ENCODE measurements around the gene TBC1D5. TPM values are rescaled to one million over a fixed set of nuclear protein-coding genes. Genes with fewer than 3 reads are reported as not detected.

The TBC1D5 gene
- polyA plus RNA-seq, 2 of the 4 experiments (the other 2 are of a cell fraction): 36.7 to 72.2 TPM

GRCh38 chr3:17507480-17507879 is 235.0 kb downstream of the TBC1D5 start:
- ATAC-seq: no peak
- peak overlapping the region; percentile 9; the same call in 1 of the 3 replicates for H3K4me2 ChIP-seq
- H3K4me1 ChIP-seq: peaks cover 40% of the 10 kb centered on the region
- ChIA-PET CTCF (no interaction called here), POLR2A (interaction anchor here (0.7 kb wide), 1 partner anchor 11 kb away, joined by 4 read pairs; no protein-coding TSS in a partner anchor)
- TF ChIP-seq, protein P1, sequence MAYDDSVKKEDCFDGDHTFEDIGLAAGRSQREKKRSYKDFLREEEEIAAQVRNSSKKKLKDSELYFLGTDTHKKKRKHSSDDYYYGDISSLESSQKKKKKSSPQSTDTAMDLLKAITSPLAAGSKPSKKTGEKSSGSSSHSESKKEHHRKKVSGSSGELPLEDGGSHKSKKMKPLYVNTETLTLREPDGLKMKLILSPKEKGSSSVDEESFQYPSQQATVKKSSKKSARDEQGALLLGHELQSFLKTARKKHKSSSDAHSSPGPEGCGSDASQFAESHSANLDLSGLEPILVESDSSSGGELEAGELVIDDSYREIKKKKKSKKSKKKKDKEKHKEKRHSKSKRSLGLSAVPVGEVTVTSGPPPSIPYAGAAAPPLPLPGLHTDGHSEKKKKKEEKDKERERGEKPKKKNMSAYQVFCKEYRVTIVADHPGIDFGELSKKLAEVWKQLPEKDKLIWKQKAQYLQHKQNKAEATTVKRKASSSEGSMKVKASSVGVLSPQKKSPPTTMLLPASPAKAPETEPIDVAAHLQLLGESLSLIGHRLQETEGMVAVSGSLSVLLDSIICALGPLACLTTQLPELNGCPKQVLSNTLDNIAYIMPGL (CRISPR knock-in tag; IDR thresholded peaks at IDR 0.05; ENCODE audit: borderline replicate concordance): 0 out of 2 replicates have a peak, but pooled peaks have one; percentile 28
- TF ChIP-seq KDM1A (IDR thresholded peaks at IDR 0.05; ENCODE audit: low read depth): no peak
- FAIRE-seq: no peak
- H3K27ac ChIP-seq: no peak overlapping the region
- H3K9me3 ChIP-seq: no peaks in the 10 kb centered on the region
- DNase-seq (ENCODE audit: low read depth in 1 of 2, low spot score in 1 of 2): no peak
- H3K4me3 ChIP-seq: no peak overlapping the region

DNA sequence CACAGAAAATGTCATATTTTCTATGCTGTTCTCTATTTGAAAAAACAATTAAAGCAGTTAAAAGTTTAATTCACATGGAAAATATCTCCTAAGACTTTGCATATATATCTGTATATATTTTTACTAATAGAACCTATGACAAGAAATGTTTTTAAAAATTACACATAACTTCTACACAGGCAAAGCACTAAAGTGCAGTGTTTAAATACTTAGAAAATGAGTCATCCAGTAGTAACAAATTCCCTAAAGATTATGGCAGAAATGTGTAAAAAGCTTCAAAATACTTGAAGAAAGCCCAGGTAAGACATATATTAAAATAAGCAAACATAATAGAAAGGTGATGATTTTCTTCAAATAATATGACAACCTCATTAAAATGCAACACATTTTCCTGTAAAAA is 236.6 kb downstream of the TBC1D5 start:
- Histone ChIP-seq H3K4me1 (peaks cover 43% of the 10 kb centered on the region), H3K9me3 (no peaks in the 10 kb centered on the region), H3K4me3 (no peak overlapping the region), H3K4me2 (peak overlapping the region; percentile 43; the same call in 2 of the 3 replicates), H3K27ac (no peak overlapping the region)
- TF ChIP-seq FOSL2 (IDR thresholded peaks at IDR 0.05) (0 out of 2 replicates have a peak, but pooled peaks have one; percentile 14), FOSL2 (CRISPR knock-in tag; IDR thresholded peaks at IDR 0.05) (peak; percentile 70), FOXS1 (CRISPR knock-in tag; IDR thresholded peaks at IDR 0.05) (no peak)
- no peak for FAIRE-seq
- DNase-seq (ENCODE audit: low read depth in 1 of 2, low spot score in 1 of 2): no peak
- no peak for ATAC-seq
- ChIA-PET POLR2A (no interaction called here), CTCF (interaction anchor here (1.2 kb wide), 2 partner anchors 12 to 26 kb away, joined by 3 to 4 read pairs; no protein-coding TSS in a partner anchor)

DNA sequence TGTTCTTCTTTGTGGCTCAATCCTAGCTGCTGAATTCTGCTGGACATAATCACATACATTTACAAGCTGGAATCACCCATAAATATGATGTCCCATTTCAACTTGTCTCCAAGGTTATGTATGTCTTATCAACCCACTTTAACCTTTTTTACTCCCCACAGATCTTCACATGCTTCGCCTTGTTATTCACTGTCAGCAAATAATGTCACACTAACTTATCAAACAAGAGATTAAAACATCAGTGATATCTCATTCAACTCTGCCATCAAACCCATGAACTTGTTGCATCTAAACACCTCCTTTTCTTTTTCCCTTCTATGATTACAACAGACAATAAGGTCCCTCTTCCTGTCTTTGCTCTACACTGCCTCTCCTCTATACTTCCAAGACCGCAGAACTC is 240.7 kb downstream of the TBC1D5 start:
- no peak overlapping the region for H3K4me2 ChIP-seq
- ChIA-PET POLR2A (no interaction called here), CTCF (no interaction called here)
- WGBS (ENCODE audit: missing lambda C conversion rate): 94% methylated on average over 2 of the region's 2 CpGs
- FAIRE-seq: peak; percentile 39
- H3K9me3 ChIP-seq: no peaks in the 10 kb centered on the region
- no peak for ATAC-seq
- peaks cover 27% of the 10 kb centered on the region for H3K4me1 ChIP-seq
- H3K27ac ChIP-seq: no peak overlapping the region
- DNase-seq (ENCODE audit: low read depth in 1 of 2, low spot score in 1 of 2): no peak
- no peak for TF ChIP-seq ZC3H11A (IDR thresholded peaks at IDR 0.05)
- TF ChIP-seq MAFK (IDR thresholded peaks at IDR 0.05; ENCODE audit: partially characterized antibody): peak; percentile 48
- no peak overlapping the region for H3K4me3 ChIP-seq

DNA sequence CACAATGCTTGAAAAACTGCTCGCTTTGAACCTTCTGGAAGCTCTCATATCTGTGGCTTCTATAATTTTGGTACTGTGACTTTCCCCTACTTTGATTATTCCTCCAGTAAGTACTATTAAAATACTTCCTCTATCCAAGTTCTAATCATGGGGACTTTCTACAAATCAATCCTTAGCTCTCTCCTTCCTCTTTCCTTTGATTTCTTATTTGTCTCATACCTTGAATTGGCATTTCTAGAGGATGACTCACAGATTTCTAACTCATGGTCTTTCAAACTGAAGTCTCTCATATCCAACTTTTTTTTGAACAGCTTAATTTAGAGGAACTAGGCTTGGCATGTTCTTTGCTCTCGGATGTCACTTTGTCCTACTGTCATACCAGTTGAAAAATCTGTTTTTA is 241.8 kb downstream of the TBC1D5 start:
- no peak overlapping the region for H3K27ac ChIP-seq
- H3K4me1 ChIP-seq: peaks cover 16% of the 10 kb centered on the region
- DNase-seq (ENCODE audit: low read depth in 1 of 2, low spot score in 1 of 2) (no peak), FAIRE-seq (no peak), ATAC-seq (no peak)
- H3K4me2 ChIP-seq: peak overlapping the region; percentile 22; the same call in 1 of the 3 replicates
- H3K9me3 ChIP-seq: no peaks in the 10 kb centered on the region
- ChIA-PET POLR2A (no interaction called here), CTCF (no interaction called here)
- WGBS (ENCODE audit: missing lambda C conversion rate): 83% methylated on average over 2 of the region's 2 CpGs
- no peak for TF ChIP-seq FOSL2 (IDR thresholded peaks at IDR 0.05)
- TF ChIP-seq FOSL2 (CRISPR knock-in tag; IDR thresholded peaks at IDR 0.05): peak; percentile 36; the same call in 1 of the 2 replicates
- no peak for TF ChIP-seq CBX8 (IDR thresholded peaks at IDR 0.05)
- H3K4me3 ChIP-seq: no peak overlapping the region

- CTCF ChIA-PET: interaction anchor here (1.1 kb wide), 1 partner anchor 192 kb away, joined by 3 read pairs; no protein-coding TSS in a partner anchor
- H3K27ac ChIP-seq: no peak overlapping the region
- peaks cover 9% of the 10 kb centered on the region for H3K9me3 ChIP-seq
- no peak for ATAC-seq
- POLR2A ChIA-PET: no interaction called here
- no peak for DNase-seq (ENCODE audit: low read depth in 1 of 2, low spot score in 1 of 2)
- FAIRE-seq: no peak
- WGBS (ENCODE audit: missing lambda C conversion rate): 89% methylated on average over 9 of the region's 11 CpGs
- H3K4me3 ChIP-seq: no peak overlapping the region
- no peak overlapping the region for H3K4me2 ChIP-seq
- H3K4me1 ChIP-seq: no peaks in the 10 kb centered on the region
- no peak for TF ChIP-seq RARB (CRISPR knock-in tag; IDR thresholded peaks at IDR 0.05)
- TF ChIP-seq EP300 (IDR thresholded peaks at IDR 0.05): no peak
- no peak for TF ChIP-seq ELK1 (IDR thresholded peaks at IDR 0.05; ENCODE audit: low read depth, low read length)
- TF ChIP-seq NR3C1 (IDR thresholded peaks at IDR 0.05): no peak
- TF ChIP-seq HOXB13 (CRISPR knock-in tag; IDR thresholded peaks at IDR 0.05; ENCODE audit: low read depth): no peak
- TF ChIP-seq, protein P2, sequence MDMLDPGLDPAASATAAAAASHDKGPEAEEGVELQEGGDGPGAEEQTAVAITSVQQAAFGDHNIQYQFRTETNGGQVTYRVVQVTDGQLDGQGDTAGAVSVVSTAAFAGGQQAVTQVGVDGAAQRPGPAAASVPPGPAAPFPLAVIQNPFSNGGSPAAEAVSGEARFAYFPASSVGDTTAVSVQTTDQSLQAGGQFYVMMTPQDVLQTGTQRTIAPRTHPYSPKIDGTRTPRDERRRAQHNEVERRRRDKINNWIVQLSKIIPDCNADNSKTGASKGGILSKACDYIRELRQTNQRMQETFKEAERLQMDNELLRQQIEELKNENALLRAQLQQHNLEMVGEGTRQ (IDR thresholded peaks at IDR 0.05): no peak
- no peak for TF ChIP-seq REST (IDR thresholded peaks at IDR 0.05)
- TF ChIP-seq CHD4 (IDR thresholded peaks at IDR 0.05; ENCODE audit: borderline replicate concordance): no peak
- TF ChIP-seq EHF (CRISPR knock-in tag; IDR thresholded peaks at IDR 0.05): no peak
- TF ChIP-seq RFX5 (IDR thresholded peaks at IDR 0.05): no peak
- no peak for TF ChIP-seq MYC (IDR thresholded peaks at IDR 0.05; ENCODE audit: borderline replicate concordance, low read length)
- TF ChIP-seq KDM5A (IDR thresholded peaks at IDR 0.05): no peak
These were observed 248.2 kb downstream of the TBC1D5 start for GRCh38 chr3:17494117-17494809.

All from A549 (cell line).